ENCODE data around the gene RALBP1. TPM values are rescaled to one million over a fixed set of nuclear protein-coding genes. Genes with fewer than 3 reads are reported as not detected.

The RALBP1 gene
- total RNA-seq, 1 donor from 2014 or later = 42.2 TPM

DNA sequence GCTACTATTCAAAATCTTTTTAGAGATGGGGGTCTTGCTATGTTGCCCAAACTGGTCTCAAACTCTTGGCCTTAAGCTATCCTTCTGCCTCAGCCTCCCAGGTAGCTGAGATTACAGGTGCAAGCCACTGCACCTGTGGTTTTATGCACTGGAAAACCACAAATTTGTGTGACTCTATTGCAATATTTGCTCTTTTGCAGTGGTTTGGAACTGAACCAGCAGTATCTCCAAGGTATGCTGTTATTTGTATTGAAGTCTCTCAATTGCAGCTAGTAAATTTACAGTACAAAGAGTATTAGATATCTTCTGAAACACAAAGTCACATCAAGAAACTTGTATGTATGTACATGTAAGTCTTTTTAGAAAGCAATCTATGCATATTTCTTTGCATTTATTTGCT is 92.9 kb downstream of the RALBP1 start:
- TF ChIP-seq, protein P1, sequence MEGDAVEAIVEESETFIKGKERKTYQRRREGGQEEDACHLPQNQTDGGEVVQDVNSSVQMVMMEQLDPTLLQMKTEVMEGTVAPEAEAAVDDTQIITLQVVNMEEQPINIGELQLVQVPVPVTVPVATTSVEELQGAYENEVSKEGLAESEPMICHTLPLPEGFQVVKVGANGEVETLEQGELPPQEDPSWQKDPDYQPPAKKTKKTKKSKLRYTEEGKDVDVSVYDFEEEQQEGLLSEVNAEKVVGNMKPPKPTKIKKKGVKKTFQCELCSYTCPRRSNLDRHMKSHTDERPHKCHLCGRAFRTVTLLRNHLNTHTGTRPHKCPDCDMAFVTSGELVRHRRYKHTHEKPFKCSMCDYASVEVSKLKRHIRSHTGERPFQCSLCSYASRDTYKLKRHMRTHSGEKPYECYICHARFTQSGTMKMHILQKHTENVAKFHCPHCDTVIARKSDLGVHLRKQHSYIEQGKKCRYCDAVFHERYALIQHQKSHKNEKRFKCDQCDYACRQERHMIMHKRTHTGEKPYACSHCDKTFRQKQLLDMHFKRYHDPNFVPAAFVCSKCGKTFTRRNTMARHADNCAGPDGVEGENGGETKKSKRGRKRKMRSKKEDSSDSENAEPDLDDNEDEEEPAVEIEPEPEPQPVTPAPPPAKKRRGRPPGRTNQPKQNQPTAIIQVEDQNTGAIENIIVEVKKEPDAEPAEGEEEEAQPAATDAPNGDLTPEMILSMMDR (IDR thresholded peaks at IDR 0.05; ENCODE audit: unreplicated experiment) = no peak
- Mint-ChIP-seq H3K36me3 (ENCODE audit: insufficient read depth) (peaks cover 28% of the 10 kb centered on the region), H3K9me3 (ENCODE audit: low read depth) (no peaks in the 10 kb centered on the region), H3K27ac (no peak overlapping the region), H3K4me3 (ENCODE audit: low read depth) (no peak overlapping the region), H3K4me1 (ENCODE audit: low read depth) (peaks cover 2% of the 10 kb centered on the region), H3K27me3 (no peaks in the 10 kb centered on the region)
- no peak for DNase-seq (ENCODE audit: low spot score, unreplicated experiment)

DNA sequence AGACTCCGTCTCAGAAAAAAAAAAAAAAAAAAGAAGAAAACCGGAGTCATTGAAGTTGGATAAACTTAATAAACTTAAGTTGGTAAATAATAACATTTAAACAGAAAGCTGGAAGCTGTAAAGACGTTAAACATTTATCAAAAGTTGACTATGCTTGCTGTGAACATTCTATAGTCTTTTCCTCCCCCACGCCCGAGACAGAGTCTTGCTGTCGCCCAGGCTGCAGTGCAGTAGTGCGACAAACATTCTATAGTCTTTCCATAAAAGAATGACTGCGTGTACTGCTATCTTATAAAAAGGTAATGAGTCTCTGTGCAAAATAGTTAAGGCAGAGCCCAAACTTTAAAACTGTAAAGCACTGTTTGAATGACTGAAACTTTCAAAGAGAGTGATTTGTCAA is 93.9 kb downstream of the RALBP1 start:
- Mint-ChIP-seq H3K36me3 (ENCODE audit: insufficient read depth) (peaks cover 30% of the 10 kb centered on the region), H3K27me3 (no peaks in the 10 kb centered on the region), H3K4me3 (ENCODE audit: low read depth) (no peak overlapping the region), H3K4me1 (ENCODE audit: low read depth) (peaks cover 2% of the 10 kb centered on the region), H3K27ac (no peak overlapping the region), H3K9me3 (ENCODE audit: low read depth) (no peaks in the 10 kb centered on the region)
- TF ChIP-seq, protein P1 (IDR thresholded peaks at IDR 0.05; ENCODE audit: unreplicated experiment) = no peak
- no peak for DNase-seq (ENCODE audit: low spot score, unreplicated experiment)

GRCh38 chr18:9570255-9570654 is 94.9 kb downstream of the RALBP1 start:
- H3K4me1 Mint-ChIP-seq (ENCODE audit: low read depth) = peaks cover 4% of the 10 kb centered on the region
- DNase-seq (ENCODE audit: low spot score, unreplicated experiment) = no peak
- no peak overlapping the region for H3K27ac Mint-ChIP-seq
- no peaks in the 10 kb centered on the region for H3K27me3 Mint-ChIP-seq
- peaks cover 29% of the 10 kb centered on the region for H3K36me3 Mint-ChIP-seq (ENCODE audit: insufficient read depth)
- TF ChIP-seq, protein P1 (IDR thresholded peaks at IDR 0.05; ENCODE audit: unreplicated experiment) = no peak
- H3K4me3 Mint-ChIP-seq (ENCODE audit: low read depth) = no peak overlapping the region
- H3K9me3 Mint-ChIP-seq (ENCODE audit: low read depth) = no peaks in the 10 kb centered on the region

- TF ChIP-seq, protein P1 (IDR thresholded peaks at IDR 0.05; ENCODE audit: unreplicated experiment) = no peak
- H3K4me1 Mint-ChIP-seq (ENCODE audit: low read depth) = peaks cover 11% of the 10 kb centered on the region
- no peak overlapping the region for H3K27ac Mint-ChIP-seq
- DNase-seq (ENCODE audit: low spot score, unreplicated experiment) = no peak
- H3K9me3 Mint-ChIP-seq (ENCODE audit: low read depth) = no peaks in the 10 kb centered on the region
- H3K27me3 Mint-ChIP-seq = no peaks in the 10 kb centered on the region
- peaks cover 32% of the 10 kb centered on the region for H3K36me3 Mint-ChIP-seq (ENCODE audit: insufficient read depth)
- H3K4me3 Mint-ChIP-seq (ENCODE audit: low read depth) = no peak overlapping the region
These were observed 96.2 kb downstream of the RALBP1 start for GRCh38 chr18:9571546-9571945.

DNA sequence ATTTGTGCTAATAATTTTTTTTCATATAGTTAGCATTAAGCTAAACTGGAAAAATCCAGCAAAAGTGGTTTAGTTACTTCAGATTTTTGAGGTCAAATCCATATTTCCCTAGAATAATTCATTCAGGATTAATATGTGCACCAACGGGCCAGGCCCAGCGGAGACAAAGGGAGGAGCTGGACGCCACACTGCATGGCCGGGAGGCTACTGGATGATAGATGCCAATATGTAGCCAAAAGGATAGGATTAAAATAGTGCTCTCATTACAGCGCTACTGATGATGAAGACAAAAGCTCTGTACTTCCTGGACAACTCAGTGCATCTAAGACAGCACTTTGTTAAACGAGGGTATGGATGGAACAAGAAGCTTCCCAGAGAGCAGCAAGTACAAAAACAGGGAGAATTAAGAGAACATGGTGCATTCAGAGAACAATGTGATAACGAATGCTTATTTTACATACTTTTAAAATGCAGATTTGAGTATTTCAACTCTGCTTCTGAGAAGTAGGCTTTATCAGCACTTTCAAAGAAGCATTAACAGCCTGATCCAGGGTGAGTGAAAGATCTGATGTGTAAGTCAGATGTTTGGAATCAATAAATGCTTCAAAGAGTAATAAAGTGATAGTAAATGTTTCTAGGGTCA is 99.3 kb downstream of the RALBP1 start:
- TF ChIP-seq, protein P1 (IDR thresholded peaks at IDR 0.05; ENCODE audit: unreplicated experiment) = no peak
- H3K9me3 Mint-ChIP-seq (ENCODE audit: low read depth) = no peaks in the 10 kb centered on the region
- no peaks in the 10 kb centered on the region for H3K27me3 Mint-ChIP-seq
- peak overlapping the region; percentile 77 for H3K27ac Mint-ChIP-seq
- H3K36me3 Mint-ChIP-seq (ENCODE audit: insufficient read depth) = peaks cover 23% of the 10 kb centered on the region
- H3K4me1 Mint-ChIP-seq (ENCODE audit: low read depth) = peaks cover 15% of the 10 kb centered on the region
- DNase-seq (ENCODE audit: low spot score, unreplicated experiment) = no peak
- H3K4me3 Mint-ChIP-seq (ENCODE audit: low read depth) = no peak overlapping the region

All from progenitor cell of endocrine pancreas (in vitro differentiated cells).